HFFc6 (cell line): ENCODE results near the gene YY1. TPM values are rescaled to one million over a fixed set of nuclear protein-coding genes. Genes with fewer than 3 reads are reported as not detected.
A peak's percentile ranks its signal among the peaks of the same experiment; 100 is the strongest.
"Not testable (repeated sequence)": the region's sequence is repeated elsewhere in the genome, so short reads cannot be mapped to it uniquely, and the experiment has no call there.

Experiments
- DNase-seq: peaks from one replicate; pipeline ENCODE4 v3.0.0-alpha.2; 2018
- H3K27ac Mint-ChIP-seq: 2 replicates; pipeline ENCODE4 v1.8.0; 2020; ENCODE audit warnings: mild to moderate bottlenecking, mixed read lengths
- H3K27me3 Mint-ChIP-seq: 2 replicates; pipeline ENCODE4 v1.8.0; 2021; ENCODE audit warnings: mild to moderate bottlenecking, moderate library complexity, mixed read lengths; ENCODE audit not compliant: insufficient read depth
- H3K36me3 Mint-ChIP-seq: 2 replicates; pipeline ENCODE4 v1.8.0; 2021; ENCODE audit warnings: low read depth, mixed read lengths
- H3K4me1 Mint-ChIP-seq: 2 replicates; pipeline ENCODE4 v1.8.0; 2020; ENCODE audit warnings: low read depth, mixed read lengths
- H3K4me3 Mint-ChIP-seq: 2 replicates; pipeline ENCODE4 v1.8.0; 2020; ENCODE audit warnings: mild to moderate bottlenecking, moderate library complexity, mixed read lengths
- H3K9me3 Mint-ChIP-seq: 2 replicates; pipeline ENCODE4 v1.8.0; 2020; ENCODE audit warnings: mild to moderate bottlenecking, mixed read lengths
- CTCF ChIP-seq: fragments of 200-600 bp; sonication (generic); IDR thresholded peaks from 2 replicates; pipeline ENCODE4 v1.5.0; 2021; ENCODE audit warnings: antibody characterized with exemption, mild to moderate bottlenecking
- total RNA-seq, 6 experiments: library from RNA; stranded (reverse); fragmentation: NEBNext Ultra II Directional; extraction: Animal tissue kit (Norgen Biotek cat#: 25700); gene quantifications; 2 replicates in 1 of 6; 3 replicates in 5 of 6; pipeline ENCODE4 v1.2.3, GENCODE V29; 2021

Gene YY1
- total RNA-seq, 6 experiments from 2014 or later: 57.0 to 70.8 (median 68.1) TPM

GRCh38 chr14:100224229-100224866, 14.6 kb upstream of the YY1 start:
- no peak for DNase-seq
- no peak overlapping the region for H3K27ac Mint-ChIP-seq
- H3K9me3 Mint-ChIP-seq: no peaks in the 10 kb centered on the region
- no peaks in the 10 kb centered on the region for H3K36me3 Mint-ChIP-seq
- H3K4me3 Mint-ChIP-seq: no peak overlapping the region
- H3K27me3 Mint-ChIP-seq: no peaks in the 10 kb centered on the region
- no peak for TF ChIP-seq CTCF
- peaks cover 9% of the 10 kb centered on the region for H3K4me1 Mint-ChIP-seq

GRCh38 chr14:100225169-100225568, 13.8 kb upstream of the YY1 start:
- no peaks in the 10 kb centered on the region for H3K36me3 Mint-ChIP-seq
- peaks cover 9% of the 10 kb centered on the region for H3K4me1 Mint-ChIP-seq
- no peak for TF ChIP-seq CTCF
- H3K4me3 Mint-ChIP-seq: no peak overlapping the region
- no peaks in the 10 kb centered on the region for H3K9me3 Mint-ChIP-seq
- H3K27me3 Mint-ChIP-seq: no peaks in the 10 kb centered on the region
- DNase-seq: no peak
- no peak overlapping the region for H3K27ac Mint-ChIP-seq

GRCh38 chr14:100230361-100230760, 8.6 kb upstream of the YY1 start:
- Mint-ChIP-seq H3K4me1 (no peaks in the 10 kb centered on the region), H3K27ac (no peak overlapping the region; the same call in 1 of the 2 replicates), H3K36me3 (no peaks in the 10 kb centered on the region), H3K4me3 (no peak overlapping the region), H3K27me3 (no peaks in the 10 kb centered on the region; the same call in 1 of the 2 replicates), H3K9me3 (no peaks in the 10 kb centered on the region)
- no peak for DNase-seq
- no peak for TF ChIP-seq CTCF

- Mint-ChIP-seq H3K9me3 (no peaks in the 10 kb centered on the region), H3K36me3 (peaks cover 14% of the 10 kb centered on the region; the same call in 1 of the 2 replicates), H3K27ac (no peak overlapping the region), H3K4me3 (no peak overlapping the region), H3K4me1 (peaks cover 13% of the 10 kb centered on the region), H3K27me3 (no peaks in the 10 kb centered on the region; the same call in 1 of the 2 replicates)
- no peak for TF ChIP-seq CTCF
- no peak for DNase-seq
These were observed 4.4 kb upstream of the YY1 start for GRCh38 chr14:100234511-100234910.

- H3K27ac Mint-ChIP-seq: peak overlapping the region; percentile 83
- peaks cover 23% of the 10 kb centered on the region for H3K36me3 Mint-ChIP-seq
- DNase-seq, H3K9me3 Mint-ChIP-seq, H3K27me3 Mint-ChIP-seq: not testable (repeated sequence)
- H3K4me3 Mint-ChIP-seq: peak overlapping the region; percentile 94
- H3K4me1 Mint-ChIP-seq: peaks cover 17% of the 10 kb centered on the region
These were observed 2.6 kb upstream of the YY1 start for GRCh38 chr14:100236271-100236818.

GRCh38 chr14:100236881-100237280, 2.1 kb upstream of the YY1 start:
- no peak for TF ChIP-seq CTCF
- Mint-ChIP-seq H3K9me3 (no peaks in the 10 kb centered on the region), H3K4me3 (peak overlapping the region; percentile 94), H3K27ac (peak overlapping the region; percentile 83), H3K36me3 (peaks cover 25% of the 10 kb centered on the region), H3K27me3 (no peaks in the 10 kb centered on the region; the same call in 1 of the 2 replicates), H3K4me1 (peaks cover 23% of the 10 kb centered on the region)
- DNase-seq: no peak
